BE2C (cell line): ENCODE measurements around the gene PDE10A.
"Not testable (repeated sequence)": the region's sequence is repeated elsewhere in the genome, so short reads cannot be mapped to it uniquely, and the experiment has no call there.

ENCODE experiments used
- DNase-seq: peaks from one replicate; pipeline ENCODE4 v3.0.0-alpha.2; 2020
- H3K27me3 ChIP-seq: fragments of 250-450 bp; sonication (Bioruptor Pico); 2 replicates; pipeline ENCODE4 v1.5.1; 2020; ENCODE audit warnings: mild to moderate bottlenecking
- H3K36me3 ChIP-seq: fragments of 250-450 bp; sonication (Bioruptor Pico); 2 replicates; pipeline ENCODE4 v1.5.1; 2020; ENCODE audit warnings: mild to moderate bottlenecking
- H3K4me1 ChIP-seq: fragments of 250-450 bp; sonication (Bioruptor Pico); 2 replicates; pipeline ENCODE4 v1.5.1; 2020
- H3K4me3 ChIP-seq: 2 replicates; pipeline ENCODE4 v1.5.1; 2011; ENCODE audit warnings: low read depth, low read length
- H3K9me3 ChIP-seq: fragments of 250-450 bp; sonication (Bioruptor Pico); 2 replicates; pipeline ENCODE4 v1.5.1; 2020
- CTCF ChIP-seq: IDR thresholded peaks from 2 replicates; pipeline ENCODE4 v1.5.1; 2012; ENCODE audit warnings: mild to moderate bottlenecking, low read depth, low read length

Gene PDE10A

GRCh38 chr6:165618241-165618640 lies 44.8 kb downstream of the PDE10A start:
- no peak for DNase-seq
- TF ChIP-seq CTCF = no peak
- H3K4me1 ChIP-seq = no peaks in the 10 kb centered on the region
- H3K4me3 ChIP-seq = no peak overlapping the region
- H3K36me3 ChIP-seq = no peaks in the 10 kb centered on the region
- H3K9me3 ChIP-seq = no peaks in the 10 kb centered on the region
- H3K27me3 ChIP-seq = no peaks in the 10 kb centered on the region

GRCh38 chr6:165617528-165617927 lies 45.5 kb downstream of the PDE10A start:
- Histone ChIP-seq H3K27me3 (no peaks in the 10 kb centered on the region), H3K9me3 (no peaks in the 10 kb centered on the region), H3K4me3 (no peak overlapping the region), H3K4me1 (no peaks in the 10 kb centered on the region), H3K36me3 (no peaks in the 10 kb centered on the region)
- no peak for DNase-seq
- no peak for TF ChIP-seq CTCF

GRCh38 chr6:165616116-165616515 lies 46.9 kb downstream of the PDE10A start:
- no peaks in the 10 kb centered on the region for H3K4me1 ChIP-seq
- no peak for DNase-seq
- H3K36me3 ChIP-seq = no peaks in the 10 kb centered on the region
- H3K27me3 ChIP-seq = no peaks in the 10 kb centered on the region
- H3K4me3 ChIP-seq = no peak overlapping the region
- no peaks in the 10 kb centered on the region for H3K9me3 ChIP-seq
- no peak for TF ChIP-seq CTCF

- TF ChIP-seq CTCF = no peak
- no peak for DNase-seq
- no peaks in the 10 kb centered on the region for H3K9me3 ChIP-seq
- no peaks in the 10 kb centered on the region for H3K4me1 ChIP-seq
- no peak overlapping the region for H3K4me3 ChIP-seq
- H3K27me3 ChIP-seq = no peaks in the 10 kb centered on the region
- no peaks in the 10 kb centered on the region for H3K36me3 ChIP-seq
Observed at GRCh38 chr6:165615636-165616035, 47.4 kb downstream of the PDE10A start.

GRCh38 chr6:165611294-165611693 lies 51.7 kb downstream of the PDE10A start:
- TF ChIP-seq CTCF = no peak
- no peaks in the 10 kb centered on the region for H3K27me3 ChIP-seq
- no peaks in the 10 kb centered on the region for H3K4me1 ChIP-seq
- H3K4me3 ChIP-seq = no peak overlapping the region
- H3K9me3 ChIP-seq = no peaks in the 10 kb centered on the region
- no peak for DNase-seq
- no peaks in the 10 kb centered on the region for H3K36me3 ChIP-seq

- not testable (repeated sequence) for H3K4me1 ChIP-seq, H3K27me3 ChIP-seq, H3K9me3 ChIP-seq, DNase-seq, H3K4me3 ChIP-seq, H3K36me3 ChIP-seq
Observed at GRCh38 chr6:165608577-165608976, 54.5 kb downstream of the PDE10A start.

- DNase-seq = no peak
- Histone ChIP-seq H3K4me3 (no peak overlapping the region), H3K27me3 (no peaks in the 10 kb centered on the region), H3K36me3 (no peaks in the 10 kb centered on the region), H3K4me1 (no peaks in the 10 kb centered on the region), H3K9me3 (no peaks in the 10 kb centered on the region)
- no peak for TF ChIP-seq CTCF
Observed at GRCh38 chr6:165606740-165607008, 56.4 kb downstream of the PDE10A start.
